Measurements from ENCODE around the gene SYCE1L. TPM values are rescaled to one million over a fixed set of nuclear protein-coding genes. Genes with fewer than 3 reads are reported as not detected.
A peak's percentile ranks its signal among the peaks of the same experiment; 100 is the strongest.

The SYCE1L gene
- total and polyA plus RNA-seq, 9 of the 15 experiments (the other 6 are each of a cell fraction or from before 2014, with no cell fraction given): 0.54 to 2.7 (median 1.1) TPM; not detected in 5

DNA sequence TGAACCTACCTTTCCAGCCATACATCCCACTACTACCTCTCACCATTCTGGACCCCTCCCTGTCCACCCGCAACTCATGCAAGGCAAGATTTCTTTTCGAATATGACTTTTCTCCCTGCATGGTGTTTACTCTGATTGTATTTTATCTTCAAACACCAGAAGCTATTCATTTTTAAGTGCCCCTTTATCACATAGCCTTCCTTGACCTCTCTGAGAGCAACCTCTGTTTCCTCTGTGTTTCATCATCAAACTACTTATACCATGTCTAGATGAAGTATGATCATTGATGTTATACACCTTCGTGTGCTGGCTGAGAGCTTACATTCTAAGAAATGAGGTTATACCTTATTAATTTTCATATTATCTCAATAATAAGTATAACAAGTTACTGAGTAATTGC, 31.8 kb downstream of the SYCE1L start (continued):
- TF ChIP-seq, protein P1, sequence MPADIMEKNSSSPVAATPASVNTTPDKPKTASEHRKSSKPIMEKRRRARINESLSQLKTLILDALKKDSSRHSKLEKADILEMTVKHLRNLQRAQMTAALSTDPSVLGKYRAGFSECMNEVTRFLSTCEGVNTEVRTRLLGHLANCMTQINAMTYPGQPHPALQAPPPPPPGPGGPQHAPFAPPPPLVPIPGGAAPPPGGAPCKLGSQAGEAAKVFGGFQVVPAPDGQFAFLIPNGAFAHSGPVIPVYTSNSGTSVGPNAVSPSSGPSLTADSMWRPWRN (IDR thresholded peaks at IDR 0.05; ENCODE audit: low read depth): peak; percentile 59
- TF ChIP-seq ZEB2 (IDR thresholded peaks at IDR 0.05): no peak
- TF ChIP-seq RAD51 (IDR thresholded peaks at IDR 0.05; ENCODE audit: borderline replicate concordance, low read depth): no peak
- TF ChIP-seq ZNF589 (CRISPR knock-in tag; IDR thresholded peaks at IDR 0.05; ENCODE audit: low read depth): peak; percentile 90
- TF ChIP-seq, protein P2, sequence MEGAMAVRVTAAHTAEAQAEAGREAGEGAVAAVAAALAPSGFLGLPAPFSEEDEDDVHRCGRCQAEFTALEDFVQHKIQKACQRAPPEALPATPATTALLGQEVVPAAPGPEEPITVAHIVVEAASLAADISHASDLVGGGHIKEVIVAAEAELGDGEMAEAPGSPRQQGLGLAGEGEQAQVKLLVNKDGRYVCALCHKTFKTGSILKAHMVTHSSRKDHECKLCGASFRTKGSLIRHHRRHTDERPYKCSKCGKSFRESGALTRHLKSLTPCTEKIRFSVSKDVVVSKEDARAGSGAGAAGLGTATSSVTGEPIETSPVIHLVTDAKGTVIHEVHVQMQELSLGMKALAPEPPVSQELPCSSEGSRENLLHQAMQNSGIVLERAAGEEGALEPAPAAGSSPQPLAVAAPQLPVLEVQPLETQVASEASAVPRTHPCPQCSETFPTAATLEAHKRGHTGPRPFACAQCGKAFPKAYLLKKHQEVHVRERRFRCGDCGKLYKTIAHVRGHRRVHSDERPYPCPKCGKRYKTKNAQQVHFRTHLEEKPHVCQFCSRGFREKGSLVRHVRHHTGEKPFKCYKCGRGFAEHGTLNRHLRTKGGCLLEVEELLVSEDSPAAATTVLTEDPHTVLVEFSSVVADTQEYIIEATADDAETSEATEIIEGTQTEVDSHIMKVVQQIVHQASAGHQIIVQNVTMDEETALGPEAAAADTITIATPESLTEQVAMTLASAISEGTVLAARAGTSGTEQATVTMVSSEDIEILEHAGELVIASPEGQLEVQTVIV (CRISPR knock-in tag; IDR thresholded peaks at IDR 0.05; ENCODE audit: borderline replicate concordance): no peak
- no peak for TF ChIP-seq MAFF (IDR thresholded peaks at IDR 0.05; ENCODE audit: low read length)
- peak; percentile 74 to 75; a peak in 3 of 4 replicates for TF ChIP-seq KDM1A (IDR thresholded peaks at IDR 0.05)
- TF ChIP-seq, protein P3, sequence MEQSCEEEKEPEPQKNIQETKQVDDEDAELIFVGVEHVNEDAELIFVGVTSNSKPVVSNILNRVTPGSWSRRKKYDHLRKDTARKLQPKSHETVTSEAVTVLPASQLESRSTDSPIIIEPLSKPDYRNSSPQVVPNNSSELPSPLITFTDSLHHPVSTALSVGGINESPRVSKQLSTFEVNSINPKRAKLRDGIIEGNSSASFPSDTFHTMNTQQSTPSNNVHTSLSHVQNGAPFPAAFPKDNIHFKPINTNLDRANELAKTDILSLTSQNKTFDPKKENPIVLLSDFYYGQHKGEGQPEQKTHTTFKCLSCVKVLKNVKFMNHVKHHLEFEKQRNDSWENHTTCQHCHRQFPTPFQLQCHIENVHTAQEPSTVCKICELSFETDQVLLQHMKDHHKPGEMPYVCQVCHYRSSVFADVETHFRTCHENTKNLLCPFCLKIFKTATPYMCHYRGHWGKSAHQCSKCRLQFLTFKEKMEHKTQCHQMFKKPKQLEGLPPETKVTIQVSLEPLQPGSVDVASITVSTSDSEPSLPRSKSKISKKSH (CRISPR knock-in tag; IDR thresholded peaks at IDR 0.05): no peak
- TF ChIP-seq CBFA2T2 (conservative IDR thresholded peaks at IDR 0.05): peak; percentile 61
- TF ChIP-seq RBBP5 (IDR thresholded peaks at IDR 0.05; ENCODE audit: borderline replicate concordance, insufficient read depth, low read length, poor library complexity, severe bottlenecking): no peak
- TF ChIP-seq, protein P4, sequence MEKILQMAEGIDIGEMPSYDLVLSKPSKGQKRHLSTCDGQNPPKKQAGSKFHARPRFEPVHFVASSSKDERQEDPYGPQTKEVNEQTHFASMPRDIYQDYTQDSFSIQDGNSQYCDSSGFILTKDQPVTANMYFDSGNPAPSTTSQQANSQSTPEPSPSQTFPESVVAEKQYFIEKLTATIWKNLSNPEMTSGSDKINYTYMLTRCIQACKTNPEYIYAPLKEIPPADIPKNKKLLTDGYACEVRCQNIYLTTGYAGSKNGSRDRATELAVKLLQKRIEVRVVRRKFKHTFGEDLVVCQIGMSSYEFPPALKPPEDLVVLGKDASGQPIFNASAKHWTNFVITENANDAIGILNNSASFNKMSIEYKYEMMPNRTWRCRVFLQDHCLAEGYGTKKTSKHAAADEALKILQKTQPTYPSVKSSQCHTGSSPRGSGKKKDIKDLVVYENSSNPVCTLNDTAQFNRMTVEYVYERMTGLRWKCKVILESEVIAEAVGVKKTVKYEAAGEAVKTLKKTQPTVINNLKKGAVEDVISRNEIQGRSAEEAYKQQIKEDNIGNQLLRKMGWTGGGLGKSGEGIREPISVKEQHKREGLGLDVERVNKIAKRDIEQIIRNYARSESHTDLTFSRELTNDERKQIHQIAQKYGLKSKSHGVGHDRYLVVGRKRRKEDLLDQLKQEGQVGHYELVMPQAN (IDR thresholded peaks at IDR 0.05; ENCODE audit: borderline replicate concordance): no peak
- peak; percentile 62; the same call in 1 of the 2 replicates for TF ChIP-seq JUND (IDR thresholded peaks at IDR 0.05; ENCODE audit: borderline replicate concordance, low read depth, low read length)
- no peak for TF ChIP-seq JUND (tag; IDR thresholded peaks at IDR 0.05; ENCODE audit: borderline replicate concordance, low read depth, low read length)
- TF ChIP-seq SMARCA4 (IDR thresholded peaks at IDR 0.05): peak; percentile 55; the same call in 1 of the 2 replicates
- no peak for TF ChIP-seq YY1 (IDR thresholded peaks at IDR 0.05; ENCODE audit: borderline replicate concordance in 1 of 3, control insufficient read depth in 1 of 3, extremely low read depth in 1 of 3, insufficient read depth in 3 of 3, insufficient read length in 1 of 3, insufficient replicate concordance in 2 of 3, low read depth in 1 of 3, low read length in 2 of 3)
- peak; percentile 83 to 90; a peak in 3 of 4 replicates for TF ChIP-seq TRIM24 (IDR thresholded peaks at IDR 0.05)
- TF ChIP-seq FOXK2 (conservative IDR thresholded peaks at IDR 0.05 in 1 of 2, IDR thresholded peaks at IDR 0.05 in 1 of 2; ENCODE audit: low read depth in 2 of 2): no peak
- TF ChIP-seq SREBF1 (IDR thresholded peaks at IDR 0.05; ENCODE audit: borderline replicate concordance, low read depth, low read length): no peak
- TF ChIP-seq STAT5A (IDR thresholded peaks at IDR 0.05; ENCODE audit: borderline replicate concordance, low read length): peak; percentile 35; the same call in 1 of the 2 replicates

Data from K562 (cell line).